Upper lobe of left lung (tissue), 6 donors: Measurements from ENCODE around the gene OGFR. TPM values are rescaled to one million over a fixed set of nuclear protein-coding genes. Genes with fewer than 3 reads are reported as not detected.

Source experiments
- ATAC-seq, 2 donors: fragments of 200-7000 bp; cut with Tn5 transposase; one replicate each; pipeline ENCODE4 v1.9.1; 2022; ENCODE audit warnings: mild to moderate bottlenecking in 2 of 2, moderate library complexity in 2 of 2; ENCODE audit not compliant: low FRiP score in 2 of 2
- DNase-seq, 2 donors: peaks; one replicate each; pipeline ENCODE4 v3.0.0-alpha.2; 2019 to 2020
- H3K27ac ChIP-seq, 4 donors: fragments of 200-600 bp; sonication (generic); one replicate each; pipeline ENCODE4 v1.5.1; 2016 to 2019
- H3K27me3 ChIP-seq, 4 donors: fragments of 200-600 bp; sonication (generic); one replicate each; pipeline ENCODE4 v1.5.1; 2017 to 2019
- H3K36me3 ChIP-seq, 4 donors: fragments of 200-600 bp; sonication (generic); one replicate each; pipeline ENCODE4 v1.5.1; 2016 to 2019
- H3K4me1 ChIP-seq, 4 donors: fragments of 200-600 bp; sonication (generic); one replicate each; pipeline ENCODE4 v1.5.1; 2018 to 2019
- H3K4me3 ChIP-seq, 4 donors: fragments of 200-600 bp; sonication (generic); one replicate each; pipeline ENCODE4 v1.5.1; 2017 to 2019; ENCODE audit warnings: mild to moderate bottlenecking in 2 of 4, moderate library complexity in 1 of 4
- H3K9me3 ChIP-seq, 4 donors: fragments of 200-600 bp; sonication (generic); one replicate each; pipeline ENCODE4 v1.5.1; 2018 to 2019
- EP300 ChIP-seq, 4 donors: sonication (generic); formaldehyde crosslinking; IDR thresholded peaks; one replicate each; pipeline ENCODE4 v1.5.1; 2017; ENCODE audit warnings: antibody characterized with exemption in 4 of 4, control low read depth in 2 of 4
- POLR2A ChIP-seq, 4 donors: fragments of 450-650 bp; IDR thresholded peaks; one replicate each; pipeline ENCODE4 v1.5.1; 2016 to 2017; ENCODE audit warnings: antibody characterized with exemption in 4 of 4, mild to moderate bottlenecking in 2 of 4
- POLR2AphosphoS5 ChIP-seq, 2 donors: sonication (generic); formaldehyde crosslinking; IDR thresholded peaks; one replicate each; pipeline ENCODE4 v1.5.1; 2017; ENCODE audit warnings: antibody characterized with exemption in 2 of 2
- WGBS, 2 donors: methylation state at CpG; one replicate each; pipeline ENCODE4 v1.1.5; 2017 to 2018; 5-methylcytosine and 5-hydroxymethylcytosine counted together
- total RNA-seq, 6 donors: library from RNA; depleted of rRNA in 4 of 6; stranded (reverse); fragments of >200 nt in 4 of 6; gene quantifications; one replicate each; pipeline versions ENCODE4 v1.1.0 to v1.2.1, GENCODE V29; 2016 to 2021
- TF ChIP-seq, protein P1 (sequence below), 6 experiments: fragments of 450-650 bp in 4 of 6; fragments of 200-600 bp in 2 of 6; sonication (generic) in 2 of 6; IDR thresholded peaks; one replicate each; pipeline ENCODE4 v1.5.1; 2016 to 2019; ENCODE audit warnings: antibody characterized with exemption in 6 of 6
- donor health status: DM: no; HTN: no; CAD: no; lungs with moderate emphysema.
- donor health status: DM: no; HTN: yes; CAD: no; lungs with severe emphysema.

Gene OGFR
- total RNA-seq, 6 donors from 2014 or later = 63.8 to 166 (median 74.9) TPM

DNA sequence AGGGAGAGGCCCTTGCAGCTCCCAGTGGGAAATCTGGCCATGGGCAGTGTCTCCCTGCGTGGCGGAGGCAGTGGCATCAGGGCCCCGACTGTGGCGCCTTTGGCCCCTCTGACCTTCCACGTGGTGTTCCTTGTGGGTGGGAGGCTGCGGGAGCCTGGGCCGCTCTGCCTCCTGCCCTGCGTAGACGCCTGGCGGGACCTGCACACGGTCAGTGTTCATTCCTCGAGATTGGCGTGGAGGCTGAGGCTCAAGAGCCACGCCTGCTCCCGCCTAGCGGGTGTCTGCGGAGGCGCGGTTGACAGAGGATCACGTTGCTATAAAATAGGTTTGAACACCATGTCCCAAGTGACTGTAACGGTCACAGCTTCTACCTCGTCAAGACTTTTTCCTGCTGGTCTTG is 26.2 kb downstream of the OGFR start:
- no peaks in the 10 kb centered on the region for H3K9me3 ChIP-seq
- no peak for ATAC-seq
- H3K4me1 ChIP-seq = peaks cover 12 to 26% (median 18%) of the 10 kb centered on the region in 4 donors

DNA sequence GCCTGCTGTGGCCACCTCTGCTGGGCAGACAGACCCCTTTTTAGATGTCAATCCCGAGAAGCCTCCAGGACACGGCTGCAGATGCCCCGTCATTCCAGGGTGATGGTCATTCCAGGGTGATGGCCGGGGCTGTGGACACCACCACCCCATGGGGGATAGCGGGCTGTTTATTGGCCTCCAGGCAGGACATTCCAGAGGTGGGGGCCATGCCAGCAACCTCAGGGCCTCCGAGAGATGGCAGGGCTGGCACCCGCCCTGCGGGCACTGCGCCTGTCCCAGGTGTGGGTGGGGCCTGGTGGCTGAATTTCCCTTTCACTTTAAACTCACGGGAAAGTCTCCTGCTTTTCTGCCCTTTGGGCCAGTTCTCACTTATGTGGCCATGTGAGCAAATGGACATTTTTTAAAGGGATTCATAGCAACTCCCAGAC is 26.7 kb downstream of the OGFR start:
- ATAC-seq = no peak
- no peak overlapping the region for H3K4me3 ChIP-seq
- H3K36me3 ChIP-seq = no peaks in the 10 kb centered on the region
- peak overlapping the region in 1 of 4 donors; percentile 72 for H3K27ac ChIP-seq
- peak; percentile 58 to 84 for DNase-seq
- TF ChIP-seq POLR2A (IDR thresholded peaks at IDR 0.05) = no peak
- no peak for TF ChIP-seq POLR2AphosphoS5 (IDR thresholded peaks at IDR 0.05)
- no peak for TF ChIP-seq EP300 (IDR thresholded peaks at IDR 0.05)
- TF ChIP-seq, protein P1, sequence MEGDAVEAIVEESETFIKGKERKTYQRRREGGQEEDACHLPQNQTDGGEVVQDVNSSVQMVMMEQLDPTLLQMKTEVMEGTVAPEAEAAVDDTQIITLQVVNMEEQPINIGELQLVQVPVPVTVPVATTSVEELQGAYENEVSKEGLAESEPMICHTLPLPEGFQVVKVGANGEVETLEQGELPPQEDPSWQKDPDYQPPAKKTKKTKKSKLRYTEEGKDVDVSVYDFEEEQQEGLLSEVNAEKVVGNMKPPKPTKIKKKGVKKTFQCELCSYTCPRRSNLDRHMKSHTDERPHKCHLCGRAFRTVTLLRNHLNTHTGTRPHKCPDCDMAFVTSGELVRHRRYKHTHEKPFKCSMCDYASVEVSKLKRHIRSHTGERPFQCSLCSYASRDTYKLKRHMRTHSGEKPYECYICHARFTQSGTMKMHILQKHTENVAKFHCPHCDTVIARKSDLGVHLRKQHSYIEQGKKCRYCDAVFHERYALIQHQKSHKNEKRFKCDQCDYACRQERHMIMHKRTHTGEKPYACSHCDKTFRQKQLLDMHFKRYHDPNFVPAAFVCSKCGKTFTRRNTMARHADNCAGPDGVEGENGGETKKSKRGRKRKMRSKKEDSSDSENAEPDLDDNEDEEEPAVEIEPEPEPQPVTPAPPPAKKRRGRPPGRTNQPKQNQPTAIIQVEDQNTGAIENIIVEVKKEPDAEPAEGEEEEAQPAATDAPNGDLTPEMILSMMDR (IDR thresholded peaks at IDR 0.05) = no peak
- H3K27me3 ChIP-seq = no peaks in the 10 kb centered on the region
- H3K4me1 ChIP-seq = peaks cover 12 to 26% (median 18%) of the 10 kb centered on the region in 4 donors
- H3K9me3 ChIP-seq = no peaks in the 10 kb centered on the region
- WGBS, 2 donors = 76 to 90% methylated on average over 8 to 10 of the region's 10 CpGs

More for the DNA sequence above, 26.2 kb downstream of the OGFR start:
- Histone ChIP-seq H3K27me3 (no peaks in the 10 kb centered on the region), H3K27ac (no peak overlapping the region), H3K36me3 (no peaks in the 10 kb centered on the region), H3K4me3 (no peak overlapping the region)
- TF ChIP-seq, protein P1 (IDR thresholded peaks at IDR 0.05) = no peak
- TF ChIP-seq EP300 (IDR thresholded peaks at IDR 0.05) (no peak), POLR2A (IDR thresholded peaks at IDR 0.05) (no peak), POLR2AphosphoS5 (IDR thresholded peaks at IDR 0.05) (no peak)
- peak in 1 of 2 donors; percentile 61 for DNase-seq
- 86 to 98% methylated on average over 17 to 19 of the region's 22 CpGs for WGBS, 2 donors

DNA sequence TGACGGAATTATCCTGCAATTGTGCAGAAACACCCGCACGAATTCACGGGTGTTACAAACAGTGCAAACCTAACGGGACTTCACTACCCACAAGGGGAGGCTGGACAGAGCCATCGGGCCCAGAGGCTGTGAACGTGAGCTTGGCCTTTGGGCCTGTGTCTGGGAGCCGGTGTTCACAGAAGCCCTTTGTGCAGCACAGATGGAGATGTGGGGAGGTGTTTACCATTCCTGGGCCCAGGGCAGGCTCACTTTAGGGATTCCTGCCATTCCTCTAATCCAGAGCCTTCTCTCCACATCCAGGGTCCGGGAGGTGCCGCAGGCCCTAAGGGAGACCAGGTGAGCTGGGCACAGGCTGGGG is 27.2 kb downstream of the OGFR start:
- TF ChIP-seq EP300 (IDR thresholded peaks at IDR 0.05) (no peak), POLR2A (IDR thresholded peaks at IDR 0.05) (no peak), POLR2AphosphoS5 (IDR thresholded peaks at IDR 0.05) (no peak)
- TF ChIP-seq, protein P1 (IDR thresholded peaks at IDR 0.05) = no peak
- ATAC-seq = no peak
- H3K4me3 ChIP-seq = peak overlapping the region in 1 of 4 donors; percentile 22

DNA sequence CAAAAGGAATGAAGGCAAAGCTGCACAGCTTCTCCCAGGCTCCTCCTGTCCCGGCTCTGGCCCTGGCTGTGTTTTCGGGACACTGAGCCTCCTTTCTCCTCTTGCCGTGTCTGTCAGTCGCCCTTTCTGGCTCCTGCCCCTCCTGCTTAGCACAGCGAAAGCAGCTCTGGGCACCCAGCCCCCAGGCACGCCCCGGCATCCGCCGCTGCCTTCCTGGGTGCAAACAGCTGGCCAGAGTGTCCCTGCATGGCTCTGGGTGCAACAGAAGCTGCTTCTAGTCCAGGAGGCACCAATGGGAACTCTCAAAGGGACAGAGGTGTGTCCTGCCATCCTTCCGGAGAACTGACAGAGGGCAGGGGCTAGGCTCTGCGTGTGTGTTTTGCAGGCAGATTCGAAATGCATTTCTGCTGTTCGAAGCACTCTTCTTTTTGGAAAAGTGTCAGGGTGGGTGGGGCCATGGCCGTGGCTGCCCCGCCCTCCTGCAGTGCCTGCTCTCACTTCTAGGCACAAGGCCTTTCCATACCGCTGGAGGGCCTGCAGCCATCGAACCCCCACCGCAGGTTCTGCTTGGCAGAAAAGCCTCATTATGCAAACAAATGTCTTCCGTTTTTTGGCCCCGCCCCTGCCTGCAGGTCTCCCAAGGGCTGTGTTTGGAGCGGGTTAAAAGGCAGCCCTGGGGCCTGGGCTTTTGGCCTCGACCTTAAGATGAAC is 27.7 kb downstream of the OGFR start:
- Histone ChIP-seq H3K27me3 (no peaks in the 10 kb centered on the region), H3K9me3 (no peaks in the 10 kb centered on the region), H3K27ac (peak overlapping the region in 3 of 4 donors; percentile 56 to 77 (median 72)), H3K36me3 (no peaks in the 10 kb centered on the region), H3K4me3 (peak overlapping the region in 2 of 4 donors; percentile 22 to 23), H3K4me1 (peaks cover 12 to 26% (median 20%) of the 10 kb centered on the region in 4 donors)
- ATAC-seq (peak in 1 of 2 donors; percentile 65), DNase-seq (peak; percentile 73 to 85)
- TF ChIP-seq POLR2A (IDR thresholded peaks at IDR 0.05) = no peak
- no peak for TF ChIP-seq EP300 (IDR thresholded peaks at IDR 0.05)
- TF ChIP-seq, protein P1 (IDR thresholded peaks at IDR 0.05) = no peak
- TF ChIP-seq POLR2AphosphoS5 (IDR thresholded peaks at IDR 0.05) = no peak
- WGBS, 2 donors = 19 to 59% methylated on average over 8 to 22 of the region's 22 CpGs

More for the DNA sequence above, 27.2 kb downstream of the OGFR start:
- WGBS, 2 donors = 83 to 94% methylated on average over 10 of the region's 10 CpGs
- no peak for DNase-seq
- Histone ChIP-seq H3K36me3 (no peaks in the 10 kb centered on the region), H3K9me3 (no peaks in the 10 kb centered on the region), H3K27me3 (no peaks in the 10 kb centered on the region), H3K27ac (peak overlapping the region in 2 of 4 donors; percentile 72 to 77), H3K4me1 (peaks cover 12 to 26% (median 20%) of the 10 kb centered on the region in 4 donors)
